Nephron (organoid): ENCODE measurements around the gene CLDN1.

Source experiments
- H3K27ac Mint-ChIP-seq, 3 experiments: 2 replicates each; pipeline ENCODE4 v1.8.0; 2020; ENCODE audit warnings: mixed read lengths in 3 of 3, mild to moderate bottlenecking in 2 of 3, moderate library complexity in 1 of 3
- H3K27me3 Mint-ChIP-seq: 2 replicates; pipeline ENCODE4 v1.8.0; 2021; ENCODE audit warnings: low read depth, mild to moderate bottlenecking, moderate library complexity, mixed read lengths
- H3K36me3 Mint-ChIP-seq: 2 replicates; pipeline ENCODE4 v1.8.0; 2020; ENCODE audit warnings: low read depth, mixed read lengths
- H3K4me1 Mint-ChIP-seq: 2 replicates; pipeline ENCODE4 v1.8.0; 2020; ENCODE audit warnings: mixed read lengths
- H3K4me3 Mint-ChIP-seq, 3 experiments: 2 replicates each; pipeline ENCODE4 v1.8.0; 2020; ENCODE audit warnings: mild to moderate bottlenecking in 3 of 3, mixed read lengths in 3 of 3, moderate library complexity in 2 of 3
- H3K9me3 Mint-ChIP-seq: 2 replicates; pipeline ENCODE4 v1.8.0; 2020; ENCODE audit warnings: mixed read lengths
- CTCF ChIP-seq, 3 experiments: fragments of 200-600 bp; sonication (generic); IDR thresholded peaks; one replicate each; pipeline ENCODE4 v1.5.0; 2021; ENCODE audit warnings: antibody characterized with exemption in 3 of 3; ENCODE audit not compliant: unreplicated experiment in 3 of 3

CLDN1 gene

GRCh38 chr3:190322604-190323245 lies 479 bp upstream of the CLDN1 start:
- peak overlapping the region; percentile 80 to 88 (median 84) for H3K4me3 Mint-ChIP-seq
- H3K27ac Mint-ChIP-seq: peak overlapping the region; percentile 68 to 82 (median 73)
- TF ChIP-seq CTCF (IDR thresholded peaks at IDR 0.05; ENCODE audit: unreplicated experiment in 3 of 3): no peak
- H3K9me3 Mint-ChIP-seq: no peaks in the 10 kb centered on the region
- peaks cover 51% of the 10 kb centered on the region for H3K4me1 Mint-ChIP-seq
- H3K27me3 Mint-ChIP-seq: peaks cover 18% of the 10 kb centered on the region
- no peaks in the 10 kb centered on the region for H3K36me3 Mint-ChIP-seq

- no peak for TF ChIP-seq CTCF (IDR thresholded peaks at IDR 0.05; ENCODE audit: unreplicated experiment in 3 of 3)
- Mint-ChIP-seq H3K27ac (peak overlapping the region; percentile 74), H3K27me3 (peaks cover 18% of the 10 kb centered on the region), H3K4me3 (peak overlapping the region; percentile 80 to 91 (median 89)), H3K36me3 (no peaks in the 10 kb centered on the region), H3K9me3 (no peaks in the 10 kb centered on the region), H3K4me1 (peaks cover 35% of the 10 kb centered on the region)
These were observed 1.5 kb downstream of the CLDN1 start for GRCh38 chr3:190320594-190321362.

- H3K4me3 Mint-ChIP-seq: peak overlapping the region; percentile 80 to 91 (median 89)
- H3K4me1 Mint-ChIP-seq: peaks cover 28% of the 10 kb centered on the region
- TF ChIP-seq CTCF (IDR thresholded peaks at IDR 0.05; ENCODE audit: unreplicated experiment in 3 of 3): no peak
These were observed 2.6 kb downstream of the CLDN1 start for GRCh38 chr3:190319660-190320059.

GRCh38 chr3:190318666-190319065 lies 3.6 kb downstream of the CLDN1 start:
- Mint-ChIP-seq H3K27me3 (peaks cover 18% of the 10 kb centered on the region), H3K4me1 (peaks cover 27% of the 10 kb centered on the region), H3K9me3 (no peaks in the 10 kb centered on the region), H3K4me3 (peak overlapping the region; percentile 50 to 91 (median 89)), H3K36me3 (no peaks in the 10 kb centered on the region), H3K27ac (peak overlapping the region; percentile 26 to 67 (median 33))
- no peak for TF ChIP-seq CTCF (IDR thresholded peaks at IDR 0.05; ENCODE audit: unreplicated experiment in 3 of 3)

More at GRCh38 chr3:190319660-190320059, 2.6 kb downstream of the CLDN1 start:
- Mint-ChIP-seq H3K27ac (peak overlapping the region; percentile 26 to 64 (median 43)), H3K36me3 (no peaks in the 10 kb centered on the region), H3K9me3 (no peaks in the 10 kb centered on the region), H3K27me3 (peaks cover 18% of the 10 kb centered on the region)

- no peak overlapping the region for H3K4me3 Mint-ChIP-seq
- TF ChIP-seq CTCF (IDR thresholded peaks at IDR 0.05; ENCODE audit: unreplicated experiment in 3 of 3): no peak
- no peak overlapping the region for H3K27ac Mint-ChIP-seq
- H3K4me1 Mint-ChIP-seq: peaks cover 12% of the 10 kb centered on the region
- no peaks in the 10 kb centered on the region for H3K9me3 Mint-ChIP-seq
- H3K36me3 Mint-ChIP-seq: no peaks in the 10 kb centered on the region
- no peaks in the 10 kb centered on the region for H3K27me3 Mint-ChIP-seq
These were observed 7.5 kb downstream of the CLDN1 start for GRCh38 chr3:190314741-190315140.
